ENCODE results near the gene TRHDE. TPM values are rescaled to one million over a fixed set of nuclear protein-coding genes. Genes with fewer than 3 reads are reported as not detected.

The TRHDE gene
- total RNA-seq, 2 donors from 2014 or later = 0.57 to 8.7 TPM

GRCh38 chr12:72521326-72521725, 249.2 kb downstream of the TRHDE start:
- Histone ChIP-seq H3K4me1 (no peaks in the 10 kb centered on the region), H3K4me3 (no peak overlapping the region), H3K27ac (no peak overlapping the region), H3K9ac (ENCODE audit: low read depth in 2 of 2, low read length in 2 of 2) (no peak overlapping the region), H3K27me3 (no peaks in the 10 kb centered on the region), H3K36me3 (no peaks in the 10 kb centered on the region), H3K9me3 (no peaks in the 10 kb centered on the region)
- TF ChIP-seq CTCF (IDR thresholded peaks at IDR 0.05) = no peak
- no peak for DNase-seq
- intact Hi-C loops (cut with DNase I) = no loop called here

GRCh38 chr12:72522411-72522810, 250.2 kb downstream of the TRHDE start:
- no peak for TF ChIP-seq CTCF (IDR thresholded peaks at IDR 0.05)
- H3K27me3 ChIP-seq = no peaks in the 10 kb centered on the region
- H3K9ac ChIP-seq (ENCODE audit: low read depth in 2 of 2, low read length in 2 of 2) = no peak overlapping the region
- no peak overlapping the region for H3K4me3 ChIP-seq
- intact Hi-C loops (cut with DNase I) = no loop called here
- no peaks in the 10 kb centered on the region for H3K4me1 ChIP-seq
- no peak overlapping the region for H3K27ac ChIP-seq
- H3K36me3 ChIP-seq = no peaks in the 10 kb centered on the region
- no peaks in the 10 kb centered on the region for H3K9me3 ChIP-seq
- DNase-seq = no peak

GRCh38 chr12:72523754-72524153, 251.6 kb downstream of the TRHDE start:
- no peaks in the 10 kb centered on the region for H3K4me1 ChIP-seq
- DNase-seq = no peak
- intact Hi-C loops (cut with DNase I) = no loop called here
- H3K36me3 ChIP-seq = no peaks in the 10 kb centered on the region
- no peak overlapping the region for H3K9ac ChIP-seq (ENCODE audit: low read depth in 2 of 2, low read length in 2 of 2)
- no peak for TF ChIP-seq CTCF (IDR thresholded peaks at IDR 0.05)
- H3K27me3 ChIP-seq = no peaks in the 10 kb centered on the region
- H3K9me3 ChIP-seq = no peaks in the 10 kb centered on the region
- H3K4me3 ChIP-seq = no peak overlapping the region
- no peak overlapping the region for H3K27ac ChIP-seq

GRCh38 chr12:72535212-72535990, 263.2 kb downstream of the TRHDE start:
- intact Hi-C loops (cut with DNase I) = no loop called here
- Histone ChIP-seq H3K27me3 (no peaks in the 10 kb centered on the region), H3K9me3 (no peaks in the 10 kb centered on the region), H3K4me1 (no peaks in the 10 kb centered on the region), H3K4me3 (no peak overlapping the region), H3K9ac (ENCODE audit: low read depth in 2 of 2, low read length in 2 of 2) (no peak overlapping the region), H3K36me3 (no peaks in the 10 kb centered on the region), H3K27ac (no peak overlapping the region)
- DNase-seq = no peak
- TF ChIP-seq CTCF (IDR thresholded peaks at IDR 0.05) = no peak

GRCh38 chr12:72540811-72541210, 268.6 kb downstream of the TRHDE start:
- Histone ChIP-seq H3K4me1 (no peaks in the 10 kb centered on the region), H3K27ac (no peak overlapping the region), H3K36me3 (no peaks in the 10 kb centered on the region), H3K9me3 (no peaks in the 10 kb centered on the region), H3K4me3 (no peak overlapping the region), H3K9ac (ENCODE audit: low read depth in 2 of 2, low read length in 2 of 2) (no peak overlapping the region), H3K27me3 (no peaks in the 10 kb centered on the region)
- no peak for TF ChIP-seq CTCF (IDR thresholded peaks at IDR 0.05)
- intact Hi-C loops (cut with DNase I) = no loop called here
- no peak for DNase-seq

Measured in colonic mucosa (tissue), 4 donors.